HG02852 (cell line): Measurements from ENCODE around the gene VPS54.

ENCODE experiments used
- ATAC-seq: cut with Tn5 transposase; IDR thresholded peaks from one replicate; pipeline ENCODE4 v1.9.1; 2021; ENCODE audit warnings: mild to moderate bottlenecking, moderate library complexity; ENCODE audit not compliant: unreplicated experiment

The VPS54 gene

GRCh38 chr2:64019083-64019974 is at the start of gene VPS54:
Gene VPS54, minus strand, starts transcription at chr2:64019428. Its CDS starts 35,429 bp downstream, at chr2:63983999.
- peak; percentile 67 for ATAC-seq

- no peak for ATAC-seq
These were observed 48.1 kb upstream of the VPS54 start for GRCh38 chr2:64067326-64067725.

- no peak for ATAC-seq
These were observed 46.3 kb upstream of the VPS54 start for GRCh38 chr2:64065516-64065915.

GRCh38 chr2:64063924-64064331 is 44.7 kb upstream of the VPS54 start:
- ATAC-seq = no peak

GRCh38 chr2:64063454-64063853 is 44.2 kb upstream of the VPS54 start:
- ATAC-seq = no peak

- ATAC-seq = peak; percentile 84
These were observed 43.6 kb upstream of the VPS54 start for GRCh38 chr2:64062840-64063239.

GRCh38 chr2:64059270-64059669 is 40.0 kb upstream of the VPS54 start:
- no peak for ATAC-seq

- no peak for ATAC-seq
These were observed 36.8 kb upstream of the VPS54 start for GRCh38 chr2:64056021-64056420.

GRCh38 chr2:64054161-64054915 is 35.1 kb upstream of the VPS54 start:
- peak; percentile 48 for ATAC-seq

- no peak for ATAC-seq
These were observed 33.4 kb upstream of the VPS54 start for GRCh38 chr2:64052463-64053241.

- ATAC-seq = peak; percentile 81
These were observed 30.5 kb upstream of the VPS54 start for GRCh38 chr2:64049633-64050220.

- ATAC-seq = no peak
These were observed 26.7 kb upstream of the VPS54 start for GRCh38 chr2:64045938-64046337.

- ATAC-seq = no peak
These were observed 20.9 kb upstream of the VPS54 start for GRCh38 chr2:64040161-64040560.

GRCh38 chr2:64036034-64036705 is 16.9 kb upstream of the VPS54 start:
- peak; percentile 98 for ATAC-seq

- ATAC-seq = no peak
These were observed 16.1 kb upstream of the VPS54 start for GRCh38 chr2:64035072-64035942.

GRCh38 chr2:64029116-64029665 is 10.0 kb upstream of the VPS54 start:
- ATAC-seq = no peak

GRCh38 chr2:64025741-64026140 is 6.5 kb upstream of the VPS54 start:
- ATAC-seq = no peak

- no peak for ATAC-seq
These were observed 5.2 kb upstream of the VPS54 start for GRCh38 chr2:64024259-64024949.
